Kidney (tissue), 14 donors: ENCODE results near the gene NANS. TPM values are rescaled to one million over a fixed set of nuclear protein-coding genes. Genes with fewer than 3 reads are reported as not detected.

Source experiments
- DNase-seq, 5 donors: peaks; one replicate each; pipeline ENCODE4 v3.0.0-alpha.2; 2013 to 2020
- FAIRE-seq: peaks from 2 replicates; lab custom pipeline; 2012; peaks lifted over from hg19 to GRCh38; lab: Jason Lieb, UNC
- H3K27ac ChIP-seq, 2 donors: one replicate each; pipeline ENCODE4 v1.7.0; 2013; ENCODE audit warnings: low read depth in 2 of 2, low read length in 2 of 2, inconsistent platforms in 1 of 2
- H3K27me3 ChIP-seq: one replicate; pipeline ENCODE4 v1.7.1; 2013; ENCODE audit warnings: low read length, inconsistent platforms; ENCODE audit not compliant: control insufficient read depth, insufficient read depth
- H3K36me3 ChIP-seq, 3 donors: one replicate each; pipeline versions ENCODE4 v1.7.0 to v1.7.1; 2013; ENCODE audit warnings: low read length in 3 of 3, control low read depth in 1 of 3, inconsistent platforms in 1 of 3; ENCODE audit not compliant: insufficient read depth in 3 of 3, control insufficient read depth in 2 of 3
- H3K4me1 ChIP-seq, 3 donors: one replicate each; pipeline versions ENCODE4 v1.7.0 to v1.7.1; 2013; ENCODE audit warnings: low read length in 3 of 3, inconsistent platforms in 1 of 3, low read depth in 1 of 3; ENCODE audit not compliant: control insufficient read depth in 2 of 3, insufficient read depth in 2 of 3
- H3K4me3 ChIP-seq, 3 donors: one replicate each; pipeline versions ENCODE4 v1.7.0 to v1.8.1; 2013; ENCODE audit warnings: low read length in 3 of 3, control low read depth in 1 of 3, inconsistent platforms in 1 of 3
- H3K9ac ChIP-seq, 3 donors: one replicate each; pipeline versions ENCODE4 v1.7.0 to v1.7.1; 2013; ENCODE audit warnings: low read length in 3 of 3, control low read depth in 1 of 3, inconsistent platforms in 1 of 3
- H3K9me3 ChIP-seq, 3 donors: one replicate each; pipeline versions ENCODE4 v1.7.0 to v1.7.1; 2013; ENCODE audit warnings: low read length in 3 of 3, control low read depth in 1 of 3, inconsistent platforms in 1 of 3; ENCODE audit not compliant: control insufficient read depth in 2 of 3, insufficient read depth in 1 of 3
- CTCF ChIP-seq: IDR thresholded peaks from 3 replicates; pipeline ENCODE4 v1.5.1; 2012; ENCODE audit warnings: mild to moderate bottlenecking, moderate library complexity, borderline replicate concordance; ENCODE audit not compliant: insufficient read depth; ENCODE audit errors: extremely low read depth
- intact Hi-C: fragments of 100-400 bp; cut with DNase I; formaldehyde crosslinking; loops from one replicate; pipeline ENCODE4 v1.11.1; 2022
- polyA plus RNA-seq: library from polyadenylated mRNA; stranded (reverse); fragments of 350-450 nt; fragmentation: Illumina TruSeq; extraction: RNeasy Lipid Tissue Mini Kit (QIAGEN cat#74804); gene quantifications from one replicate; pipeline ENCODE4 v1.2.3, GENCODE V29; 2014; ENCODE audit warnings: low read depth, low replicate concordance; ENCODE audit not compliant: insufficient read depth
- total RNA-seq: library from RNA; stranded (reverse); fragmentation: NEBNext Ultra II Directional; extraction: Animal tissue kit (Norgen Biotek cat#: 25700); gene quantifications from one replicate; pipeline ENCODE4 v1.2.1, GENCODE V29; 2021
- donor health status: control.
- donor health status: control.
- donor health status: control.
- donor health status: control.
- donor health status: control.
- donor health status: DM: yes; HTN: yes; CAD: no.
- donor health status: Normal renal cell carcinoma (clear cell type).

NANS gene
- total and polyA plus RNA-seq, 2 donors from 2014 or later = 35.8 to 47.7 TPM

GRCh38 chr9:98132158-98132557, 75.6 kb downstream of the NANS start:
- no peak for FAIRE-seq
- H3K9ac ChIP-seq = no peak overlapping the region
- no peak overlapping the region for H3K27ac ChIP-seq
- H3K9me3 ChIP-seq = no peaks in the 10 kb centered on the region
- TF ChIP-seq CTCF = no peak
- no peaks in the 10 kb centered on the region for H3K36me3 ChIP-seq
- no peaks in the 10 kb centered on the region for H3K27me3 ChIP-seq
- DNase-seq = peak in 1 of 5 donors; percentile 69
- no peaks in the 10 kb centered on the region for H3K4me1 ChIP-seq
- intact Hi-C loops = no loop called here
- H3K4me3 ChIP-seq = no peak overlapping the region

Other genes with a start within 250 kb of the NANS start
- 2.2 TPM for gene FOXE1, start 203.5 kb upstream of the NANS start, total RNA-seq
- gene FOXE1, start 203.5 kb upstream of the NANS start, polyA plus RNA-seq = not detected
- 20.3 TPM for gene TRMO, start 134.2 kb upstream of the NANS start, total RNA-seq
- 13.1 TPM for gene TRMO, start 134.2 kb upstream of the NANS start, polyA plus RNA-seq
- 0.16 TPM for gene HEMGN, start 118.6 kb upstream of the NANS start, total RNA-seq
- not detected for gene HEMGN, start 118.6 kb upstream of the NANS start, polyA plus RNA-seq
- gene ANP32B, start 73.4 kb upstream of the NANS start, total RNA-seq = 101 TPM
- gene ANP32B, start 73.4 kb upstream of the NANS start, polyA plus RNA-seq = 101 TPM
- 26.3 TPM for gene TRIM14, start 62.5 kb downstream of the NANS start, total RNA-seq
- 11.3 TPM for gene TRIM14, start 62.5 kb downstream of the NANS start, polyA plus RNA-seq
- gene CORO2A, start 135.9 kb downstream of the NANS start, total RNA-seq = 5.3 TPM
- 0.90 TPM for gene CORO2A, start 135.9 kb downstream of the NANS start, polyA plus RNA-seq
- 19.6 TPM for gene TBC1D2, start 198.9 kb downstream of the NANS start, total RNA-seq
- 7.7 TPM for gene TBC1D2, start 198.9 kb downstream of the NANS start, polyA plus RNA-seq